ENCODE data around the gene MRPL14.
"Not testable (repeated sequence)": the region's sequence is repeated elsewhere in the genome, so short reads cannot be mapped to it uniquely, and the experiment has no call there.

MRPL14 gene

DNA sequence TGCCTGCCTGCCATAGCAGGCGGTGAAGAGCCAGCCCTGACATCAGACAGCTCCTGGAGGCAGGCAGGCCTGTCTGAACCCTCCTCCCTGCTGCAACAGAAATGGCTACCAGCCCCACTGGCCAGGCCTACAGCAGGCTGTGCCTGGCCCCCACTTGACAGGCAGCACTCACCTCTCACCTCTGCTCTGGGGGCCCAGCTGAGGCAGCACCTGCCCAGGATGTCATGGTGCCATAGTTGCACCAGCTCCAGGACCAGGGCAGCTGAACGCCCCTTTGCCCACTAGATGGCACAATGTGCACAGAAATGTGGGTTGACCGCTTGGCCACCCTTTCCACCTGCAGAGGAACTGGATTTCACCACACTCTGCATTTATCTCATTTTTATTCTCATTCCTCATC is 30.6 kb downstream of the MRPL14 start:
- no peak for DNase-seq

DNA sequence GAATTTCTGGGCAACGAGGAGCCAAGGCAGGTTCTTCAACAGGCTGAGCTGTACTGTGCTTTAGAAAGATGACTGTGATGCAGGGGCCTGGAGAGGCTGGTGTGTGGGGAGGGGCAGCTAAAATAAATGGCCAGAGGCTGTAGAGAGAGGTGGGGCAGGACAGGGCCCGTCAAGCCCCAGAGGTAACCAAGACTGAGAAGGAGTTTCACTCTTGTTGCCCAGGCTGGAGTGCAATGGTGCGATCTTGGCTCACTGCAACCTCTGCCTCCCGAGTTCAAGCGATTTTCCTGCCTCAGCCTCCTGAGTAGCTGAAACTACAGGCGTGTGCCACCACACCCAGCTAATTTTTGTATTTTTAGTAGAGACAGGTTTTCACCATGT is 32.0 kb downstream of the MRPL14 start:
- not testable (repeated sequence) for DNase-seq

GRCh38 chr6:44094403-44095242 is 32.6 kb downstream of the MRPL14 start:
- no peak for DNase-seq

- no peak for DNase-seq
Measured at GRCh38 chr6:44093750-44094402, 33.4 kb downstream of the MRPL14 start.

GRCh38 chr6:44093066-44093465 is 34.2 kb downstream of the MRPL14 start:
- no peak for DNase-seq

DNA sequence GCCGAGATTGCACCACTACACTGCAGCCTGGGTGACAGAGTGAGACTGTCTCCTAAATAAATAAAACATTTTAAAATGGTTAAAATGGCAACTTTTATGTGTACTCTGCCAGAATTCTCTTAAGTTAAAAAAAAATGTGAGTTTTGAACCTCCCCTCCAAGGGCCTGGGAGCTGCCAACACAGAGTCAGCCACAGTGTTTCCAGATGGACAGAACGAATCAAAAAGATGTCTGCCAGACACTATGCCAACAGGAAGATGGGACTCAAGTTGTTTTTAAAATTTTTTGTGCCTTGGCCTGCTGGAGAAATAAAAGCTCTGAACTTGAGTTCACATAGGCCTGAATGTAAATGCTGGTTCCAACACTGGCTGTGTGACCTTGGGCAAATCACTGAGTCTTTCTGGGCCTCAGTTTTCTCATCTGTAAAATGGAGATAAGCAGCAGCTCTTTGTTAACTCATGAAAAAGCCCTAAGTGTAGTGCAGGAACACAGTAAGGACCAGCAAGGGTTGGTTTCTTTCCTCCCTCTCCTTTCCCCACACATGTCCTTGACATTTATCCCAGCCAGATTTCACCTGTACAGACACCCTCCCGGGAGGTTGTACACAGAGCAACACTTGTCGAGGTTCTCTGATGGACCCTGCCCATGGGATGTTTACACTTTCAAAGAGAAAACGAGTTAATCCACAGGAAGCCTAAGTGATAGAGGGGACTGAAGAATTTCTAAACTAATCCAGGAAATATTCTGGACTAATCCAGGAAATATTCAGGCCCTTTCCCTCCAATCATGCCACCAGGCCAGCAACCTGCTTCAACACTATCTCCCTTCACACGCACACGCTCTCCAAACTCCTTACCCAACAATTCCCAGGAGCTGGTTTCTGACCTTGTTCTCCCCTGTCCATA is 35.0 kb downstream of the MRPL14 start:
- DNase-seq = no peak

GRCh38 chr6:44091356-44091755 is 35.9 kb downstream of the MRPL14 start:
- not testable (repeated sequence) for DNase-seq

- no peak for DNase-seq
Measured at GRCh38 chr6:44090465-44090864, 36.8 kb downstream of the MRPL14 start.

DNA sequence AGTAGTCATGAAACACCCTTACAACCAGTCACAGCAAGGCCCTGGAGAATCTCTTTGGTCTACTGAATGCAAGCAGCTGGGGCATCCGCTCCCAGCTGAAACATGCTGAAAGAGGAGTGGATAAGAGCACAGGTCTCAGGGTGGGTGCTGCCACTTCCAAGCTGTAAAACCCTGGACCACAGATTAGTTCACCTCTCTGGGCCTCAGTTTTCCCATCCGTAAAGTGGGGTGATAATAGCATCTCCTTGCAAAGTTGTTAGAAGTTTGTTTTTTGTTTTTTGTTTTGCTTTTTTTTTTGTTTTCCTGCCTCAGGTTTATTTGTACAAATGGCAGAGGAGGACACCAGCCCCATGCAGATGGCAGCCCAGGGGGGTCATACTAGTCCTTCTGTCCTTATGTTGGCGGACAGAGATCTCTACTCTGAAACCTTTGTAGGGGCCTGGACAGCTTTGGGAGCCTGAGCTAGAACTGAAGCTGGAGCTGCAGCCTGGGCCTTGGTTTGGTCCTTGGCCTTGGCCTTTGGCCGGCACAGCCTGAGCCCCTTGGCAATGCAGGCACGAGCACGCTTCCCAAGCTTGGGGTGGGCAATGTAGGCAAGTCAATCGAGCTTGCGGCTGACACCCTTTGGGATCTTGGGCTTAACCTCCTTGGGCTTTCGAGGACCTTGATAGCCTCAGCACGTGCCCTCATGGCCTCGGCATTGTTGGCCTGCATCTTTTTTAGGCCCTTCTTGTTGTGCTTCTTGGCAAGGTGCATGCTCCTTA is 38.2 kb downstream of the MRPL14 start:
- no peak for DNase-seq

GRCh38 chr6:44087623-44088022 is 39.6 kb downstream of the MRPL14 start:
- no peak for DNase-seq

GRCh38 chr6:44086931-44087574 is 40.2 kb downstream of the MRPL14 start:
- no peak for DNase-seq

GRCh38 chr6:44085219-44085618 is 42.0 kb downstream of the MRPL14 start:
- DNase-seq = no peak

DNA sequence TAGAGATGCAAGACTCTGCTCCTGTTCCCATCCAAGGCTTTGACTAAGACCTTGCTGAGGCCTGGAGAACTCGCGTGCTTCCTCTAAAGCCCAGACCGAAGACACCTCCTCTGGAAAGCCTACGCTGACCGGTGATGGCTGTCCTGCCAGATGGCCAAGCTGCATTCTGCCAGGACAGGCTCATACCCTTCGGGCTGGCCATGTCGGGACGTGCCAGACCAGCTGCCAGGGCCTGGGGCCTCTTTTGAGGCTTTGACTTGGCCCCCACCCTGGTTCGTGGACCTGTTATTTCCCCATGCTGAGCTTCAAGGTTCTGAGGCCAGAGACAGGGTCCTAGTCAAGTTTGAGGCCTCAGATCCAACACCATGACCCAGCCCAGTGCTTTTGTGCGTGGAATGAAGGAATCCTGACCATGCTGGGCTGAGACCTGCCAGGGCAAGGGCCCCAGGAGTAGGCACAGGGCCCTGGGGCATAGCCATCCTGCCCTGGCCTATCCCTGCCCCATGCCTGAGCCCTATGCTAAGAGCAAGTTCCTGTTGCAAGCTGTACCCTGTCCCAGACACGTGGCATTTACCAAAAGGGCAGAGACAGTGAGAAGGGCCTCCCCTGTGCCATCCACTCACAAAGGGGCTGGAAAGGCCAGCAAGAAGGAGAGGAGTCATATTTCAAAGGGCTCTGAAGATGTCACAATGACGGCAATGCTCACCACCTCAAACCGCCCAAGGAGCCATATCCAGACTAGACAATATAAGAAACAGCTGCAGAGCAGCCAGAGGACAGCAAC is 42.8 kb downstream of the MRPL14 start:
- no peak for DNase-seq

DNA sequence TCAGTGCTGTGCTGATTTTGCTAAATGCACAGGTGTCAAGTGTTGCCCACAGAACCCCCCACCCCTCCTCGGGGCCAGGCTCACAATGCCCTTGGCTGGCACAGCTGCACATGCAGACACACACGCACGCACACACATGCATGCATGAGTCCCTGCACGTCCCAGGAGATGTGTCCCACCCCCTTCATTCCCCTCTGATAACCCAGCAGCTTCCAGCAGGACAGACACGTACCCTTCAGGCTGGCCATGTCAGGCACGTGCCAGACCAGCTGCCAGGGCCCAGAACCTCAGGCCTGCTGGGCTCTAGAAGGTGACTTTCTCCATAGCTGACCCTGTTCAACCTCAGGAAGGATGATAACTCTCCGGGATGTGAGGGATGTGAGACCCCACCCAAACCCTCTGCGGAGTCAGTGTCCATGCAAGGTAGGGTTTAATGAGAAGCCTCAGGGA is 44.4 kb downstream of the MRPL14 start:
- no peak for DNase-seq

GRCh38 chr6:44081753-44082152 is 45.5 kb downstream of the MRPL14 start:
- no peak for DNase-seq

GRCh38 chr6:44080561-44081521 is 46.4 kb downstream of the MRPL14 start:
- no peak for DNase-seq

DNA sequence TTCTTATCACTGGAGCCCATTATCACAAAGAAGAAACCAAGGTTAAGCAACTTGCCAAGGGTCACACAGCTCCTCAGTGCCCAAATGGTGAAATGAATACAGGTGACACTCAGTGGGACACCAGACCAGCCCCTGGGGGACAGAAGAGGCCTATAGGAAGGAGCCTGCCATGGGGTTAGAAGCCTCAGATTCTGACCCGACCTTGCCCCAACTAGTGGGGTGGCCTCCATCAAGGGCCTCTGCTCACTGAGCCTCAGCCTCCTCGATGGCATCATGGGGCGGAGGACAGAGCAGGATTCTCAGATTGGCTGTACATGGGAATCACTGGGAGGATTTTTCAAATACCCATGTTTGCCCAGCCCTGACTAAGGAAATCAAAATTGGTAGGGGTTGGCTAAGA is 47.6 kb downstream of the MRPL14 start:
- no peak for DNase-seq

DNA sequence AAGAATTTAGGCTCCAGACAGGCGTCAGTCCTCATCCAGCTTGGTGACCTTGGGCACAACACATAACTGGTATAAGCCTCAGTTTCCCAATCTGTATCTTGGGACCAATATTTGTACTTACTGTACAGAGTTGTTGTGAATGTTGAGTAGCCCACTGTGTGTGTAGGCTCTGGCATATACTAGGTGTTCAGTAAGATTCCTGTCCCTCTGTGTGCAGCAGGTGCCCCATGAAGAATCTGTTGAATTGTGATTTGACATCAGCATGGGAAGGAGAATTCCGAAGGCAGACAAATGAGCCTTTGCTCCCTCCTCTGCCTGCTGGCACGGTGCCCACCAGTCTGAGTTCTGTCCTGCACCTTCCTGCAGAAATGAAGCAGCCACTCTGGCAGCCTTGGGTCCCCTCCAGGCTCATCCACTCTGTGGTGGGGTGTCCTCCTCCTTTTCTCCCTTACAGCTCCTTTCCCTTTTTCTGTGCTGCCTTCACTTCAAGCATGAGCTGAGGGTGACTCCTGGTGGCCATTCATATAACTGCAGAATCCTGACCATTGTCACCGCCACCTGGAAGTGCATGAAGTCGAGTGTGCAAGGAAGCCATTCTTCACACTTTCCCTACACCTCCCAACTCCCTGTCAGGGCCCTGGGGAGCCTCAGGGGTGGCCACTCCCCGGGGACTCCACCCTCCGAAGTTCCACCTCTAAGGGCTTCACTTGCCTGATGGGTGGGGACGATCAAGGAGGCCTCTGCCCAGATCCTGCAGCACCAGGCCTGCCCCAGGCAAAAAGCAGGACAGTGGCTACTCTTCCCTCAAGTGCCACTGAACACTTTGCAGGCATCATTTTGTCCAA is 48.2 kb downstream of the MRPL14 start:
- DNase-seq = no peak

- no peak for DNase-seq
Measured at GRCh38 chr6:44078219-44078826, 48.9 kb downstream of the MRPL14 start.
